A673 (cell line): Measurements from ENCODE around the gene MLXIP. TPM values are rescaled to one million over a fixed set of nuclear protein-coding genes. Genes with fewer than 3 reads are reported as not detected.

Experiments
- BruUV-seq: library from RNA; stranded (reverse); fragments of 400-500 nt; replicated peaks from 2 replicates; lab custom pipeline; 2021; lab: Mats Ljungman, UMichigan
- CTCF ChIA-PET: fragments of 300-600 bp; sonication (Branson Sonifier 250); formaldehyde crosslinking; loops from one replicate; lab custom pipeline; 2022; ENCODE audit warnings: antibody characterized with exemption; lab: Charles Lee
- POLR2A ChIA-PET: fragments of 300-600 bp; sonication (Branson Sonifier 250); formaldehyde crosslinking; loops from one replicate; lab custom pipeline; 2022; ENCODE audit warnings: antibody characterized with exemption; ENCODE audit not compliant: low non-redundant PET; lab: Charles Lee
- DNase-seq: peaks from one replicate; pipeline ENCODE4 v3.0.0-alpha.2; 2015; ENCODE audit warnings: low spot score
- H3K27ac ChIP-seq: fragments of 200-600 bp; sonication (generic); 2 replicates; pipeline ENCODE4 v1.5.1; 2016; ENCODE audit warnings: mixed run types, low read depth, mild to moderate bottlenecking, mixed read lengths, antibody characterized with exemption, low read length; ENCODE audit not compliant: poor library complexity, severe bottlenecking
- H3K27me3 ChIP-seq: fragments of 200-600 bp; sonication (generic); replicated peaks from 2 replicates; pipeline ENCODE4 v1.6.1; 2017; ENCODE audit warnings: mixed run types, low read depth, mild to moderate bottlenecking, mixed read lengths, antibody characterized with exemption, low read length; ENCODE audit not compliant: insufficient read depth, poor library complexity
- H3K36me3 ChIP-seq: fragments of 200-600 bp; sonication (generic); 2 replicates; pipeline ENCODE4 v1.6.1; 2016; ENCODE audit warnings: mixed run types, mild to moderate bottlenecking, mixed read lengths, antibody characterized with exemption, low read length; ENCODE audit not compliant: insufficient read depth, poor library complexity, severe bottlenecking
- H3K4me1 ChIP-seq: fragments of 200-600 bp; sonication (generic); 2 replicates; pipeline ENCODE4 v1.6.1; 2017; ENCODE audit warnings: mixed run types, mild to moderate bottlenecking, mixed read lengths, antibody characterized with exemption, low read length; ENCODE audit not compliant: insufficient read depth, poor library complexity, severe bottlenecking
- H3K4me3 ChIP-seq: fragments of 200-600 bp; sonication (generic); 2 replicates; pipeline ENCODE4 v1.5.1; 2016; ENCODE audit warnings: low read depth, mixed run types, mild to moderate bottlenecking, mixed read lengths, low read length; ENCODE audit not compliant: poor library complexity, severe bottlenecking
- H3K9me3 ChIP-seq: fragments of 200-600 bp; sonication (generic); 2 replicates; pipeline ENCODE4 v1.6.1; 2016; ENCODE audit warnings: mixed run types, low read depth, mild to moderate bottlenecking, mixed read lengths, antibody characterized with exemption, low read length; ENCODE audit not compliant: poor library complexity, severe bottlenecking
- EZH2 ChIP-seq: fragments of 200-600 bp; sonication (generic); IDR thresholded peaks from 2 replicates; pipeline ENCODE4 v1.6.1; 2017; ENCODE audit warnings: borderline replicate concordance, low read depth, mild to moderate bottlenecking, mixed read lengths, antibody characterized with exemption, low read length; ENCODE audit not compliant: poor library complexity, severe bottlenecking
- intact Hi-C: fragments of 100-400 bp; cut with micrococcal nuclease; formaldehyde crosslinking; loops from one replicate; pipeline ENCODE4 v1.10.0; 2022; ENCODE audit not compliant: unreplicated experiment
- total RNA-seq: library from RNA; stranded (reverse); gene quantifications from 2 replicates; pipeline ENCODE4 v1.2.3, GENCODE V29; 2021
- TF ChIP-seq, protein P1 (sequence below): fragments of 300-800, 200-600 bp; sonication (generic); conservative IDR thresholded peaks from 2 replicates; pipeline ENCODE4 v1.5.1; 2017; ENCODE audit warnings: low read depth, mild to moderate bottlenecking, antibody characterized with exemption, low read length, moderate library complexity, mixed read lengths

Gene MLXIP
- total RNA-seq, 1 experiment from 2014 or later: 32.7 TPM

DNA sequence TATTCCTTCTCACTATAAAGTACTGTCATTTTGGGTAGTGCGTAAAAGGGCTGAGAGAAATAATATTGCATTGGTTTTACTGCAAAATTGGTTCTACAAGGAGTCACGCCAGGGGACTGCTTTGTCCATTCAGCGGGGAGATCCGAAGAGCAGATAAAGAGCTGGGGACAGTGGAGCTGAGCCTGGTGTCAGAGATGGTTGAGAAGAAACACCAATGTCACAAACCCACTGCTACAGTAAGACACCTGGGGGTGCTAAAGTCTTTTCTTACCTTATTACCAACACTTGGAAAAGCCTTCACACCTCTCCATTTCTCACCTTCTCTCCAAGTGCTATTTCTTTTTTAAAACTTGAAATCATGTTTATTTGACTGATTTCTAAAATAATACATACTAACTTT, 81.3 kb downstream of the MLXIP start:
- DNase-seq: no peak
- Histone ChIP-seq H3K27ac (no peak overlapping the region), H3K27me3 (no peaks in the 10 kb centered on the region), H3K9me3 (no peaks in the 10 kb centered on the region), H3K4me3 (no peak overlapping the region), H3K36me3 (no peaks in the 10 kb centered on the region), H3K4me1 (no peaks in the 10 kb centered on the region)
- CTCF ChIA-PET: no interaction called here
- intact Hi-C loops: no loop called here
- POLR2A ChIA-PET: no interaction called here
- no peak for TF ChIP-seq EZH2
- TF ChIP-seq, protein P1, sequence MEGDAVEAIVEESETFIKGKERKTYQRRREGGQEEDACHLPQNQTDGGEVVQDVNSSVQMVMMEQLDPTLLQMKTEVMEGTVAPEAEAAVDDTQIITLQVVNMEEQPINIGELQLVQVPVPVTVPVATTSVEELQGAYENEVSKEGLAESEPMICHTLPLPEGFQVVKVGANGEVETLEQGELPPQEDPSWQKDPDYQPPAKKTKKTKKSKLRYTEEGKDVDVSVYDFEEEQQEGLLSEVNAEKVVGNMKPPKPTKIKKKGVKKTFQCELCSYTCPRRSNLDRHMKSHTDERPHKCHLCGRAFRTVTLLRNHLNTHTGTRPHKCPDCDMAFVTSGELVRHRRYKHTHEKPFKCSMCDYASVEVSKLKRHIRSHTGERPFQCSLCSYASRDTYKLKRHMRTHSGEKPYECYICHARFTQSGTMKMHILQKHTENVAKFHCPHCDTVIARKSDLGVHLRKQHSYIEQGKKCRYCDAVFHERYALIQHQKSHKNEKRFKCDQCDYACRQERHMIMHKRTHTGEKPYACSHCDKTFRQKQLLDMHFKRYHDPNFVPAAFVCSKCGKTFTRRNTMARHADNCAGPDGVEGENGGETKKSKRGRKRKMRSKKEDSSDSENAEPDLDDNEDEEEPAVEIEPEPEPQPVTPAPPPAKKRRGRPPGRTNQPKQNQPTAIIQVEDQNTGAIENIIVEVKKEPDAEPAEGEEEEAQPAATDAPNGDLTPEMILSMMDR: no peak
- no TSS peak for BruUV-seq

DNA sequence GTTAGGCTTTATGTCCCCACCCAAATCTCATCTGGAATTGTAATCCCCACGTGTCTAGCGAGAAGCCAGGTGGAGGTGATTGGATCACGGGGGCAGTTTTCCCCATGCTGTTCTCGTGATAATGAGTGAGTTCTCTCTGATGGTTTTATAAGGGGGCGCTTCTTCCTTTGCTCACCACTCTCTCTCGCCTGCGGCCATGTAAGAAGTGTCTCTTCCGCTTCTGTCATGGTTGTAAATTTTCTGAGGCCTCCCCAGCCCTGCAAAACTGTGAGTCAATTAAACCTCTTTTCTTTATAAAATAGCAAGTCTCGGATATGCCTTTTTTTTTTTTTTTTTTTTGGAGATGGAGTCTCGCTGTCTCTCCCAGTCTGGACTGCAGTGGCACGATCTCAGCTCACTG, 82.2 kb downstream of the MLXIP start:
- TF ChIP-seq, protein P1: no peak
- no peak for TF ChIP-seq EZH2
- Histone ChIP-seq H3K4me3 (no peak overlapping the region), H3K36me3 (no peaks in the 10 kb centered on the region), H3K27ac (no peak overlapping the region), H3K4me1 (no peaks in the 10 kb centered on the region), H3K9me3 (no peaks in the 10 kb centered on the region), H3K27me3 (no peaks in the 10 kb centered on the region)
- CTCF ChIA-PET: no interaction called here
- DNase-seq: no peak
- POLR2A ChIA-PET: no interaction called here
- no TSS peak for BruUV-seq
- intact Hi-C loops: no loop called here

- POLR2A ChIA-PET: no interaction called here
Observed at GRCh38 chr12:122161682-122162081, 83.1 kb downstream of the MLXIP start.

More at GRCh38 chr12:122161682-122162081, 83.1 kb downstream of the MLXIP start:
- no peak for DNase-seq
- TF ChIP-seq EZH2: no peak
- TF ChIP-seq, protein P1: no peak
- Histone ChIP-seq H3K27ac (no peak overlapping the region), H3K9me3 (no peaks in the 10 kb centered on the region), H3K27me3 (no peaks in the 10 kb centered on the region), H3K36me3 (no peaks in the 10 kb centered on the region), H3K4me3 (no peak overlapping the region), H3K4me1 (no peaks in the 10 kb centered on the region)
- intact Hi-C loops: no loop called here
- BruUV-seq: no TSS peak
- CTCF ChIA-PET: no interaction called here
